ENCODE data around the gene DCDC1.

DNA sequence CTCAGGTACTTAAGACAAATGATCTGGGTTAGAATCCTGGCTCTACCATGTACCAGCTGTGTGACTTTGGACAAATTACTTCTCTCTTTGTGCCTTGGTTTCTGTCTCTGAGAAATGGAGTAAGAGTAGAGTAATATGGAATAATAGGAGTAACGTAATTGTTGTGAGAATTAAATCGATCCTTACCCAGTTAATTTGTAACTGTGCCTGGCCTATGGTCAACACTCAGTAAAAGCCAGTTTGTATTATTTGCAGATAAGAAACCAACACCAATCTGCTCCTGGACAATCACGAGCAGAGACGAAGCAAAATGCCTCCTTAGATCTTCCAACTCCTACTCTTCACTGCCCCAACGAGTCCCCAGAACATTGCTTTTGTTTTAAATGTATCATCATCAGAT lies 266.7 kb downstream of the DCDC1 start:
- TF ChIP-seq POLR2A (IDR thresholded peaks at IDR 0.05; ENCODE audit: low read depth) = no peak
- TF ChIP-seq, protein P1, sequence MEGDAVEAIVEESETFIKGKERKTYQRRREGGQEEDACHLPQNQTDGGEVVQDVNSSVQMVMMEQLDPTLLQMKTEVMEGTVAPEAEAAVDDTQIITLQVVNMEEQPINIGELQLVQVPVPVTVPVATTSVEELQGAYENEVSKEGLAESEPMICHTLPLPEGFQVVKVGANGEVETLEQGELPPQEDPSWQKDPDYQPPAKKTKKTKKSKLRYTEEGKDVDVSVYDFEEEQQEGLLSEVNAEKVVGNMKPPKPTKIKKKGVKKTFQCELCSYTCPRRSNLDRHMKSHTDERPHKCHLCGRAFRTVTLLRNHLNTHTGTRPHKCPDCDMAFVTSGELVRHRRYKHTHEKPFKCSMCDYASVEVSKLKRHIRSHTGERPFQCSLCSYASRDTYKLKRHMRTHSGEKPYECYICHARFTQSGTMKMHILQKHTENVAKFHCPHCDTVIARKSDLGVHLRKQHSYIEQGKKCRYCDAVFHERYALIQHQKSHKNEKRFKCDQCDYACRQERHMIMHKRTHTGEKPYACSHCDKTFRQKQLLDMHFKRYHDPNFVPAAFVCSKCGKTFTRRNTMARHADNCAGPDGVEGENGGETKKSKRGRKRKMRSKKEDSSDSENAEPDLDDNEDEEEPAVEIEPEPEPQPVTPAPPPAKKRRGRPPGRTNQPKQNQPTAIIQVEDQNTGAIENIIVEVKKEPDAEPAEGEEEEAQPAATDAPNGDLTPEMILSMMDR (IDR thresholded peaks at IDR 0.05) = no peak

Data from esophagus muscularis mucosa (tissue), 3 donors.